MM.1S (cell line): ENCODE measurements around the gene EPHB6.

Experiments
- EZH2 ChIP-seq: fragments of 300-600 bp; sonication (generic); optimal IDR thresholded peaks from 2 replicates; pipeline ENCODE3; 2017; ENCODE audit warnings: low read depth, mild to moderate bottlenecking, antibody characterized with exemption, low read length, mixed read lengths
- TF ChIP-seq, protein P1 (sequence below): fragments of 300-600 bp; sonication (generic); IDR thresholded peaks from 2 replicates; pipeline ENCODE4 v1.5.1; 2016; ENCODE audit warnings: antibody characterized with exemption, low read length, mixed read lengths

DNA sequence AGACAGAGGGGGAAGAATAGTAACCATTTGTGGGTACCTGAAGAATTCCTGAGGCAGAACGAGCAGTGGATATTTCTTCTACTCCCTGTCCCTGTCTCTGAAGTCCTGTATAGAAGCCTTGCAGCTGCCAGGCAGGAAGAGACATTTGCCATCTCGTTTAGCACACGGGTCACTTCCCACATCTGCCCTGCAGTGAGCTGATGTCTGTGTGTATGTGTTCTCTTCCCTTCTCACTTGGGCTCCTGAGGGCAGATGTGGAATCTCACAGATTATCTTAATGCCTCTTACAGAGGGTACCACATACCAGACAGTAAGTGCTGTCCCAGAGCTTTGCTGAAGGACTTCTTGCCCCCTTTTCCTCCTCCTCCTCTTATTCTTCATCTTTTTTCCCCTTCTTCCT lies 44.8 kb downstream of the EPHB6 start:
- TF ChIP-seq, protein P1, sequence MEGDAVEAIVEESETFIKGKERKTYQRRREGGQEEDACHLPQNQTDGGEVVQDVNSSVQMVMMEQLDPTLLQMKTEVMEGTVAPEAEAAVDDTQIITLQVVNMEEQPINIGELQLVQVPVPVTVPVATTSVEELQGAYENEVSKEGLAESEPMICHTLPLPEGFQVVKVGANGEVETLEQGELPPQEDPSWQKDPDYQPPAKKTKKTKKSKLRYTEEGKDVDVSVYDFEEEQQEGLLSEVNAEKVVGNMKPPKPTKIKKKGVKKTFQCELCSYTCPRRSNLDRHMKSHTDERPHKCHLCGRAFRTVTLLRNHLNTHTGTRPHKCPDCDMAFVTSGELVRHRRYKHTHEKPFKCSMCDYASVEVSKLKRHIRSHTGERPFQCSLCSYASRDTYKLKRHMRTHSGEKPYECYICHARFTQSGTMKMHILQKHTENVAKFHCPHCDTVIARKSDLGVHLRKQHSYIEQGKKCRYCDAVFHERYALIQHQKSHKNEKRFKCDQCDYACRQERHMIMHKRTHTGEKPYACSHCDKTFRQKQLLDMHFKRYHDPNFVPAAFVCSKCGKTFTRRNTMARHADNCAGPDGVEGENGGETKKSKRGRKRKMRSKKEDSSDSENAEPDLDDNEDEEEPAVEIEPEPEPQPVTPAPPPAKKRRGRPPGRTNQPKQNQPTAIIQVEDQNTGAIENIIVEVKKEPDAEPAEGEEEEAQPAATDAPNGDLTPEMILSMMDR, result no peak
- TF ChIP-seq EZH2, result no peak
